ENCODE measurements around the gene COLGALT1.
A peak's percentile ranks its signal among the peaks of the same experiment; 100 is the strongest.
"Not testable (repeated sequence)": the region's sequence is repeated elsewhere in the genome, so short reads cannot be mapped to it uniquely, and the experiment has no call there.

Gene COLGALT1

DNA sequence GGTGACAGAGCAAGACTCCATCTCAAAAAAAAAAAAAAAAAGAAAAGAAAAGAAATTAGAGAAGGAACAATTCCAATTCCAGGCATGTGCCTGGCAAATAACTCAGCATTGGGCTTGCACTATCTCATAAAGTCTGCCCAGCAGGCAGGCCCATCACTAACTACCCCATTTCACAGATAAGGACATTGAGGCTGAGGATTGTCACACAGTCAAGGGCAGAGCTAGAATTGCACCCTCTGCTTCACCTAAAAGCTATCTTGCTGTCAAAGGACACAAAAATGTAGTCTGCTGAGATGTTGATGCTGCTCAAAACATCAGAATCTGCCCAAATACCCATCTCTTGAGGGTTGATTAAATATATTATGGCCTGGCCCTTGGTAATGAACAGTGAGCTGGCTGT is 20.7 kb upstream of the COLGALT1 start:
- DNase-seq, result no peak

DNA sequence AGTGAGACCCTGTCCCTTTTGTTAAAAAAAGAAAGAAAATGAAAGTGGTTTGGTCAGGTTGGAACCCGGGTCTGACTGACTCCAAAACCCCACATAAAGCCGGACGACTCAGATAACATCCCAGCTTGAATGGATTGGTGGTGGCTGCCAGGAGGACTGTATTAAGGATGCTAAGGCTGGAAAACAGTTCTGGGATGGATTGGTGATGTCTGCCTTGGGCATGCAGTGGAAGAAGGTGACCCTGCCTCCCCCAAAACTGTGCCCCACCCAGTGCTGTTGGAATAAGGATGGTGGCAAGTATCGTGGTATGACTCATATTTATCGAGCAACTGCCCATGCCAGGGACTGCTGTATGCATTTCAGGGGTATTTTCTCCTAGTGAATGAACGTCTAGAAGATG is 18.5 kb upstream of the COLGALT1 start:
- DNase-seq, result no peak

DNA sequence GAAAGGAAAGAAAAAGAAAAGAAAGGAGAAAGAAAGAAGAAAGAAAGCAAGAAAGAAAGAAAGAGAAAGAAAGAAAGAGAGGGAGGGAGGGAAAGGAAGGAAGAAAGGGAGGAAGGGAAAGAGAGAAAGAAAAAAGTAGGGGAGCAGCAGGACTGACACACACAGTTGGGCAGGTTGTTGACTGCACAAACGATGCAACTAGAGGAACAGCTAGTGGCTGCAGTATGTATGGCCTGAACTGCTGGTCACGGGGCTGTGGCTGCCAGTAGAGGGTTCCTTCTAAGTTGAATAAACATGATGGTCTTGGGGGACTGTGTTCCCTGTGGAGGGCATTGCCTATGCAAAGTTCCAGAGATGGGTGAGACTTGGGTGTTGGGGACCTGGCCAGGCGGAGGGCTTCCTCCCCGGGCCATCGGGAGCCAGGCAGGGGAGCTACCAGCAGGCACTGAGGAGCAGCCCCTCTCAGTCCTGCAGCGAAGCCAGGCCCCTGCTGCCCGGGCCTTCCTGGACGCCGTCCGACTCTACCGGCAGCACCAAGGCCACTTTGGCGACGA is 16.7 kb upstream of the COLGALT1 start:
- DNase-seq, result no peak

DNA sequence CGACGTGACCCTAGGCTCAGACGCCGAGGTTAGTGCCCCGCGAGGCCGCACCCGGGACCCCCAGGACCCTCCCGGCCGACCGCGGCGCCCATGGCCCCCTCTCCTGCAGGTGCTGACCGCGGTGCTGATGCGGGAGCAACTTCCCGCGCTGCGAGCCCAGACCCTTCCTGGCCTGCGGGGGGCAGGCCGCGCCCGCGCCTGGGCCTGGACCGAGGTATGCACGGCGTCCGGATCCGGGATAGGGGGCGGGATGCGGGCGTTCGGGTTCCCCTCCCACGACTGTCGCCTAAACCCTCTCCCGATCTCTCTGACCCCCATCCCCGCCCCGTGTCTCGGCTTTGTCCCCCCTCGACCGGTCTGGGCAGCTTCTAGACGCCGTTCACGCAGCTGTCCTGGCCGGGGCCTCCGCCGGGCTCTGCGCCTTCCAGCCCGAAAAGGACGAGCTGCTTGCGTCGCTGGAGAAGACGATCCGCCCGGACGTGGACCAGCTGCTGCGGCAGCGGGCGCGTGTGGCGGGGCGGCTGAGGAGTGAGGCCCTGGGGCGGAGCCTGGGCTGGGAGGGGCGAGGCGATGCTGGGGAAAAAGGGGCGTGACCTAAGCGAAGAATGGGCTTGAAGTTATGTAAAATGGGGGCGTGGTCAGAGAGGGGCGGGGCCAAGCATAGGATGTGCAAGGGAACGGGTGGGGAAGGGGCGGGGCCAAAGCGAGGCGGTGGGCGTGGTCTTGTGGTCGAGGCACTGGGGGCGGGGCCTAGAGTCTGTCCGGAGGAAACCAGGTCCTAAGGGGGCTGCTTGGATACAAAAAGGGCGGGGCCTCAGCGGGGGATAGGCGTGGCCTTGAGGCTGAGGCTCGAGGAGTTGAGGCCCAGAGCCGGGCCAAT is 16.0 kb upstream of the COLGALT1 start:
- DNase-seq, result peak; percentile 76

DNA sequence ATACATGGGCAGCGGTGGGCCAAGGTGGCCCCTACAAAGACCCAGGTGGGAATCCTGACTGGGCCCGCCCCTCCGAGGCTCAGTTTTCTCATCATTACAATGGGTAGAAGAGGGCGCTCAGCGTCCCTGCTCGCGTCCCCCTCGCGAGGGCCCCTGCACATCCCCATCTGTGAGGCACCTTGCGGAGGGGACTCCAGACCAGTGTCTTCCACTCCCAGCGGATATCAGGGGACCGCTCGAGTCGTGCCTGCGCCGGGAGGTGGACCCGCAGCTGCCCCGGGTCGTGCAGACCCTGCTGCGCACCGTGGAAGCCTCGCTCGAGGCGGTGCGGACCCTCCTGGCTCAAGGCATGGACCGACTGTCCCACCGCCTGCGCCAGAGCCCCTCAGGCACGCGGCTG is 15.3 kb upstream of the COLGALT1 start:
- no peak for DNase-seq

DNA sequence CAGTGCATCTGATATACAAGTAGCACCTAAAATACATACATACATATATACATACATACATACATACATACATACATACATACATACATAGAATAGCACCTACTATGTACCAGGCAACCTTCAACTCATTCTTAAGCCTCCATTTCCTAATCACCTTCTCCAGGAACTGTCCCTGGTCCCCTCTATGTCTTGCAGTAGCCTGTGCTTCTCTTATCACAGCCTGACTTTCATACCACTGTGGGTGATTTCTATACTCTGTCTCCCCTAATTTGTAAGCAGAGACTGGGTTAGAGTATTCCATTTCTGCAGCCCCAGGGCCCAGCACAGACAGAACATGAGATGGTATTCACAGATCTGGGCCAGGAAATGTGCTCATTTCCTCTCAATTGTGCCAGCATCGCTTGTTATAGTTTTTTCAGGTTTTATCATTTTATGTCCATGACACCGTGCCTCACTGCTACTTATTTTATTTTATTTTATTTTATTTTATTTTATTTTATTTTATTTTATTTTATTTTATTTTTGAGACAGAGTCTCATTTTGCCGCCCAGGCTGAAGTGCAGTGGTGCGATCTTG is 14.2 kb upstream of the COLGALT1 start:
- DNase-seq, result no peak

DNA sequence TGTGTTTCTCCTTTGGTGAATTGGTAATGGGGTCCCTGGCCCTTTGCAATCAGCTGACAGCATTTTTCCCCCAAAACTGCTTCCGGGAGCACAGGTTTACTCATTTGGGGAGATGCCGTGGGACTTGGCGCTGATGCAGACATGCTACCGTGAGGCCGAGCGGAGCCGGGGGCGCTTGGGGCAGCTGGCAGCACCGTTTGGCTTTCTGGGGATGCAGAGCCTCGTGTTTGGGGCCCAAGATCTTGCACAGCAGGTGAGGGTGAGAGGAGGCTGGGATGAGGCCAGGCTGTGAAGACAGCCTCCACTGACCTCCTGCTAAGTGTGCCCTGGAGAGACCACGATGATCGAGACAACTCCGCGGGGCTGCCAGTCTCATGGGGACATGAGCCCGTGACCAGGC is 13.4 kb upstream of the COLGALT1 start:
- no peak for DNase-seq

DNA sequence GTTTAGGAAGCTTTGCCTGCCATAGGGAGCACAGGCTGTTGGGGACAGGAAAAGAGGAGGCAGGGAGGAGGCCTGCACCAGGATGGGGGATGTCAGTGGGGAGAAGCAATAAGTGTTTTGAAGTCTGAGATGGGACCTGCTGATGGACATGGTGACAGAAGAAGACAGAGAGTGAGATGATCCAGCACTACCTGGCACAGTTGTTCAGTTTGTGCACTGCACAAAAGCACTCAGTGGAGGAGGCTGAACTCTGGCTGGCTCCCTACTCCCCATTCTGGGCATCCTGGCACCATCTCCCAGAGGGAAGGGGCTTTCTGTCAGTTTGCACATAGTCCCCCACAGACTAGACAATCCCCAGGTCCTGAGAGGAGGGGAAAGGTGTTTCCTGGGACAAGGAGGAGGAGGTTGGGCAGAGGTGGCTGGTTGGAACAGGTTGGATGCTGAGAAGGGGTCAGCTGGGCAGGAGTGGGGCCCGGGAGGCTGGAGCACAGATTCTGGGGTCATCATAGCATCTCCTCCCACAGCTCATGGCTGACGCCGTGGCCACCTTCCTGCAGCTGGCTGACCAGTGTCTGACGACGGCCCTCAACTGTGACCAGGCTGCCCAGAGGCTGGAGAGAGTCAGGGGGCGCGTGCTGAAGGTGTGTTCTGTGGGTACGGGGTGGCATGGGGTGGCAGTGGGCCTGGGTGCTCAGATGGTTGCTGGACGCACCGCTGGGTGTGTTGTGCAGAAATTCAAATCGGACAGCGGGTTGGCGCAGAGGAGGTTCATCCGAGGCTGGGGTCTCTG is 12.5 kb upstream of the COLGALT1 start:
- DNase-seq, result no peak

DNA sequence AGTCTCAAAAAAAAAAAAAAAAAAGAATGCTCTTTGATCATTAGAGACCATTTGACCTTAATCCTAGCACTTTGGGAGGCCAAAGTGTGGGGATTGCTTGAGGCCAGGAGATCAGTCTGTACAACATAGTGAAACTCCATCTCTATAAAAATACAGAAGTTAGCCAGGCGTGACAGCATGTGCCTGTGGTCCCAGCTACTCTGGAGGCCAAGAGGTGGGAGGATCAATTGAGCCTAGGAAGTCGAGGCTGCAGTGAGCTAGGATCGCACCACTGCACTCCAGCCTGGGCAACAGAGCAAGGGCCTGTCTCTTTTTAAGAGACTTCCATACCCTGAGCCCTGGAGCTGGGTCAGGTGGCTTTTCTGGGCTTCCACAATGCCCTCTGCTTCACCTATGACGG is 11.5 kb upstream of the COLGALT1 start:
- DNase-seq, result no peak

DNA sequence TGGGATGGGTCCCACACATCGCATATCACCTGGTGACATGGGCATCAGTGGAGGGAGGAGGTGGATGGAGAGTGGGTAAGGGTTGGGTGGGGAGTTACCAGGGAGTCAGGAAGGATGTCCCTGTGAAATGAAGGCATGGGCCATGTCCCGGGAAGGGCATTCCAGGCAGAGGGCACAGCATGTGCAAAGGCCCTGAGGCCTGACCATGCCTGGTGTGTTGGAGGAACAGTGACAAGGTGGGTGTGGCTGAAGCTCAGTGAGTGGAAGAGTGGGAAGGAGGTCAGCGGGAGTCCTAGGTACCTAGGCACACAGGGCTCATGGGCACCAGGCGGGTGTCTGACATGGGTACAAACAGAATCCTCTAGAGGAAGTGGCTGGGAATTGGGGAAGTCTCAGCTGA is 11.0 kb upstream of the COLGALT1 start:
- no peak for DNase-seq

DNA sequence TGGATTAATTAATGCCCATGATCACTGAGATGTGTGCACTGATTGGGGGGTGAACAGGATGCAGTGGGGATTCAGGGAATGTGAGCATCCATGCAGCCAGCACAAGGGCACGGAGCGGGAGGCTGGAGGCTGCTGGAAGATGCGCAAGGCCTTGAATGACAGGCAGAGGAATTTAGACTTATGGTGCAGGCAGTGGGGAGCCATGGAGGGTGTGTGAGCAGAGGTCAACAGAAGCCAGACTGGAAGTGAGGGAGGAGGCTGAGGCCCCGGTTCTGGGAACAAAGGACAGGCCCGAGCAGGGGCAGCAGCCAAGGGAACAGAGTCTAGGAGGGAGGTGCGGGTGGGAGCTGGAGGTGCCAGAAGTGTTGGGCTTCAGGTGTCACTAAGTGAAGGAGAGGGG is 7.3 kb upstream of the COLGALT1 start:
- no peak for DNase-seq

DNA sequence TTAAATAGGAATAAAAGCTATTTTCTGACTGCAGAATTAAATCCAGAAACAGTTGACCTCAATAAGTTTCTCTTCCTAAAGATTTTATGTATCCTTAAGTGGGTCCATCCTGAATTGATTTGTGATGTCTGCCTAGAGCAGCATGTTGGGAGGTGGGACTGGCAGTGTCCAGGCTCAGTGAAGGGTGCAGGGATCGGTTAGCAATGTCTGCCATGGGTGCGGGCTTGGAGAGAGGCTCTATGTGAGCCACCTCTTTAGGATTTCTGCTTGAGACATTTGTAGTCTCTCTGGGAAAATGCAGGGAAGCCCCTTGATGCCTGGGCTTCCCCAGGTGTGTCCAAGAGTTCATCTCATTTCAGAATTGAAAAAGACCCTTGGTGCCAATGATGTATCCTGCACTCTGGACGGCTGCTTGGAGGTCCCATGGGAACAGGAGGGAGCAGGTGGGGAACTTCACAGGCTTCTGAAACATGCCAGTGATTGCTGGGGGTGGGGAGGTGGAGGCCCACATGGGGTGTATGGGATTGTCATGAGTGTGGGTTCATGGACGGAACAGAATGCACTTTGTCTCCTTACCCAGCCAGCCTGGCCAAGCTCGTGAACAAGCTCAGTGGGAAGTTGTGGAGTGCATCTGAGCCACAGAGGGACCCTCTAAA is 6.2 kb upstream of the COLGALT1 start:
- DNase-seq, result no peak

DNA sequence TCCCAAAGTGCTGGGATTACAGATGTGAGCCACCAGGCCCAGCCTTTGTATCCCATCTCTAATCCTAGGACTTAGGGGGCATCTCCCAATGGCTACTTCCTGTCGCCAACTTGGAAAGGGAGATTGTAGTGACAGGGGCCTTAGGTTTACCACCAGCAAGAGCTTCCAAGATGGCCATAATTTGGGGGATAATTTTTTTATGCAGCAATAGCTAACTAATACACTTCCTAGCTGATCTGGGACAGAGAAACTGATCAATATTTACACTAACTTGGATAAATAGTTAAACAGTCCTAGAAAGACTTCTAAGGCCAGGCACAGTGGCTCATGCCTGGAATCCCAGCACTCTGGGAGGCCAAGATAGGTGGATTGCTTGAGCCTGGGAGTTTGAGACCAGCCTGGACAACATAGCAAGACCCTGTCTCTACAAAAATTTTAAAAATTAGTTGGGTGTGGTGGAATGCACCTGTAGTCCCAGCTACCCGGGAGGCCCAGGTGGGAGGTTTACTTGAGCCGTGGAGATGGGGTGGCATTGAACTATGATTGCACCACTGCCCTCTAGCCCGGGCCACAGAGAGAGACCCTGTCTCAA is 5.3 kb upstream of the COLGALT1 start:
- no peak for DNase-seq

DNA sequence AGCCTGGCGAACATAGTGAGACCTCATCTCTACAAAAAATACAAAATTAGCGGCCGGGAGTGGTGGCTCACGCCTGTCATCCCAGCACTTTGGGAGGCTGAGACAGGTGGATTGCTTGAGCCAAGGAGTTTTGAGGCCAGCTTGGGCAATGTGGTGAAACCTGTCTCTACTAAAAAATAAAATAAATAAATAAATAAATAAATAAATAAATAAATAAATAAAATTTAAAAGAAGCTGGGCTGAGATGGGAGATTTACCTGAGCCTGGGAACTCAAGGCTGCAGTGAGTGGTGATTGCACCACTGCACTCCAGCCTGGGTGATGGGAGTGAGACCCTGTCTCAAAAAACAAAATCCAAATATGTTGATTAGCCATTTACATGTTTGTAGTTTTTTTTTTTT is 2.7 kb upstream of the COLGALT1 start:
- not testable (repeated sequence) for DNase-seq

DNA sequence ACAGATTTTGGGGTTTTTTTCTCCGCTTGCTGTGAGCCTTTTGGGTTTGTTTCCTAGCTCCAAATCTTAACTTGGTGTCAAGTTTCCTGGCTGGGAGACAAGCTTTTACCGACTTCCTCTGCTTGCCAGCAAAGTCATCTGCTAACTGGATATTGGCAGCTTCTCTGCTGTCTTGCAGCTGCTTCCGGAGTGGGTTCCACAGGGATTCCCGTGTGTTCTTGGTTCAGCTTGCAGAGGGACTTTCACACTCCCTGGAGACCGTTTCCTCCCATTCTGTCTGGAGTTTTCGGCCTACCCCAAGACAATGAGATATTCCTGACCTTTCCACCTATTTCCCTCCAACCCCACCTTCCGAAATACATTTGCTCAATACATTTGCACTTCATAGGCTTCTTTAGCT is 2.2 kb upstream of the COLGALT1 start:
- DNase-seq, result no peak

DNA sequence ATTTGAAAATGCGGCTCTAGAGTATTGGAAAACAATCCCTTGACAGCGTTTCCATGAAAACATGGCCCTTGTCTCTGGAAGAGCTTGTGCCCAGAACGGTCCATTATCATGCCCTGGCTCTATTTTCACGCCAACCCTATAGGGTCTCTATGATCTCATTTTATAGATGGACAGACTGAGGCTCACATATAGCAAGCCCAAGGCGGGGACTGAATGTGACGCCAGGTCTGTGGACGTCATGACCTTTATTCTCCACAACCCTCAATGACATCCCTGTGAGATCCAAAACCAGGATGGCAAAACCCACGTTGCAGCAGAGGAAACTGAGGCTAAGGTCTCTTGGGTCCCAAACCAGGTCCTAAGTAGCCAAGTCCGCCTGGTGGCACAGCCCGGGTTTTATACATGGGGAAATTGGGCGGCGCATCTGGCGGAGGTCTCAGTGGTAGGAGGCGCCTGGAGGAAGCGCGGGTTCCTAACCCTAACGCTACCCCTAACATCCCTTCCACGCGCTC is 425 bp upstream of the COLGALT1 start:
- no peak for DNase-seq

DNA sequence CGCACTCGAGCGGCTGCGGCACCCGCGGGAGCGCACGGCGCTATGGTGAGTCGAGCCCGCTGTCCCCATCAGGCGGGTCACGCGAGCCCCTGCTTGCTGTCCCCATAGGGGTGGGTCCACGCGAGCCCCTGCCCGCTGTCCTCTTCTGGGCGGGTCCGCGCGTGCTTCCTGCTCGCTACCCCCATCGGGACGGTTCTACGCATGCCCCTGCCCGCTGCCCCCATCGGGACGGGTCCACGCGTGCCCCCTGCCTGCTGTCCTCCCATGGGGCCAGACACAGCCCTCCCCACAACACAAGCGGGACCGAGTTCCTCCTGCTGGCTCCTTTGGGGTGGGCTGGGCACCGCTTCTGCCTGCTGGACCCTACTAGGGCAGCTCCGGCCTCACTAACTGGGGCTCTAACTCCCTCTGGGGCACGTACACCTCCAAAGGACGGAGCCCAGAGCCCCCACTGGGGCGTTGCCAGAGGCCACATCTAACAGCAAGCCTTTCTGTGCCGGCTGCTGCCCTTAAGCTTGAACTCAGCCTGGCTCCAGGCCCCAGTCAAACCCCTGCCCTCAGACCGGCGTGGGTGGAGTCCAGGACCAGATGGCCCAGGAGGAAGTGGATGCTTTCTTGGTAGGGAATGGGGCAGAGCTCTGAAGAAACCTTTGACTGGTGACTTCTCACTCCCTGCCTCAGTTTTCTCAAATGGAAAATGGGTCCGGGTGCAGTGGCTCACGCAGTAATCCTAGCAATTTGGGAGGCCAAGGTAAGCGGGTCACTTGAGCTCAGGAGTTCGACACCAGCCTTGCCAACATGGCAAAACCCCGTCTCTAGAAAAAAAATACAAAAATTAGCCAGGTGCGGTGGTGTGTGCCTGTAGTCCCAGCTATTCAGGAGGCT is 722 bp downstream of the COLGALT1 start:
- DNase-seq, result no peak

DNA sequence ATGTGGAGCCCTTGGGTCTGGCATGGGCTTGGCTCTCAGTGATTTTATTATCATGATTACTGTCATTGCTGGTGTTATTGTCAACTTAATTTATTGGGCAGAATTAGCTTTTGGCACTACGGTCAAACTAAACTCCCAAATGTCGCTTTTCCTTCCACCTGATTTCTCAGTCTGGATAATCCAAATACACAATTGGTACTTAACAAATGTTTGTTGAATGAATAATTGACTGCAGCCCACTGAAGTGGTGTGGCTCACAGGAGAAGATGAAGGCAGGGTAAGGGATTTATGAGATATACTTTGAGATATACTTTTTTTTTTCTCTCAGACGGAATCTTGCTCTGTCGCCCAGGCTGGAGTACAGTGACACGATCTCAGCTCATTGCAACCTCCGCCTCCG is 1.5 kb downstream of the COLGALT1 start:
- DNase-seq, result no peak

DNA sequence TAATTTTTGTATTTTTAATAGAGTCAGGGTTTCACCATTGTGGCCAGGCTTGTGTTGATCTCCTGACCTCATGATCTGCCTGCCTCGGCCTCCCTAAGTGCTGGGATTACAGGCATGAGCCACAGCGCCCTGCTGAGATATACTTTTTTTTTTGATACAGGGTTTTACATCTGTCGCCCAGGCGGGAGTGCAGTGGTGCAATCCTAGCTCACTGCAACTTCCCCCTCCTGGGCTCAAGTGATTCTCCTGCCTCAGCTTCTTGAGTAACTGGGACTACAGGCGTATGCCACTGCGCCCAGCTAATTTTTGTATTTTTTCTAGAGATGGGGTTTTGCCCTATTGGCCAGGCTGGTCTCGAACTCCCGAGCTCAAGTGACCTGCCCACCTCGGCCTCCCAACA is 2.0 kb downstream of the COLGALT1 start:
- no peak for DNase-seq

DNA sequence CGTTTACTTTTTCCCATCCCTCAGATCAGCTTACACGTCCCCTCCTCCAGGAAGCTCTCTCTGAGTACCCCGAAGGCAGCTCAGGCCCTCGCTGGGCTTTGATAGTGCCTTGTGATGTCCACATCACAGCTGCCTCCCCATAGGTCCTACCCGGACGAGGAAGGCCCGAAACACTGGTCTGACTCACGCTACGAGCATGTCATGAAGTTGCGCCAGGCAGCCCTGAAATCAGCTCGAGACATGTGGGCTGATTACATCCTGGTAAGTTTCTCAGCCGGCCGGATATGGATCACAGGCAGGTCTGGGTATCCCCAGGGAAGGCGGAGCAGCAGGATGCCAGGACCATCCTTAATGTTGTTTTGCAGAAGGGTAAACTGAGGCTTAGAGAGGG is 4.8 kb downstream of the COLGALT1 start:
- no peak for DNase-seq

DNA sequence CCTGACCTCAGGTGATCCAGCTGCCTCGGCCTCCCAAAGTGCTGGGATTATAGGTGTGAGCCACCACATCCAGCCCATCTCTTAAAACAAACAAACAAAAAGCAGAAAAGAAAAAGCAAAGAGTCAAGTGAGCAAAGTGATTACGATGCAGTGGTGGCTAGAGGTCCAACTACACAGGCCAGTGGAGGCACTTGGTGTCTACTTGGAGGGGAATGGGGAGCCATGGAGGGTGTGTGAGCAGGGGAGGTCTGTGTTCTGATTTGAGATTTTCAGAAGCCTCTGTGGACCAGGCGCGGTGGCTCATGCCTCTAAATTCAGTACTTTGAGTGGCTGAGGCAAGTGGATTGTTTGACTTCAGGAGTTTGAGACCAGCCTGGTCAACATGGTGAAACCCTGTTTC is 6.6 kb downstream of the COLGALT1 start:
- DNase-seq, result no peak
